Liver (tissue), 9 donors: ENCODE data around the gene TLE1. TPM values are rescaled to one million over a fixed set of nuclear protein-coding genes. Genes with fewer than 3 reads are reported as not detected.

Experiments
- DNase-seq: peaks from one replicate; pipeline ENCODE4 v3.0.0-alpha.2; 2017; ENCODE audit warnings: low spot score
- H3K27ac ChIP-seq, 2 donors: one replicate each; pipeline ENCODE4 v1.7.0; 2013; ENCODE audit warnings: inconsistent platforms in 2 of 2, low read length in 2 of 2, control low read depth in 1 of 2, low read depth in 1 of 2, mild to moderate bottlenecking in 1 of 2
- H3K27me3 ChIP-seq, 4 donors: one replicate each; pipeline versions ENCODE4 v1.6.1 to v1.7.0; 2013; ENCODE audit warnings: low read length in 3 of 4, inconsistent platforms in 1 of 4, mild to moderate bottlenecking in 1 of 4, moderate library complexity in 1 of 4; ENCODE audit not compliant: control insufficient read depth in 4 of 4, insufficient read depth in 4 of 4
- H3K36me3 ChIP-seq, 4 donors: one replicate each; pipeline versions ENCODE4 v1.6.1 to v1.7.0; 2013; ENCODE audit warnings: low read length in 3 of 4, mild to moderate bottlenecking in 3 of 4, low read depth in 1 of 4, moderate library complexity in 1 of 4; ENCODE audit not compliant: control insufficient read depth in 4 of 4, insufficient read depth in 3 of 4
- H3K4me1 ChIP-seq, 4 donors: one replicate each; pipeline versions ENCODE4 v1.6.1 to v1.7.0; 2013; ENCODE audit warnings: low read length in 3 of 4, mild to moderate bottlenecking in 3 of 4, moderate library complexity in 1 of 4; ENCODE audit not compliant: control insufficient read depth in 4 of 4, insufficient read depth in 4 of 4
- H3K4me3 ChIP-seq, 3 donors: one replicate each; pipeline versions ENCODE4 v1.6.1 to v1.7.0; 2013; ENCODE audit warnings: low read length in 3 of 3, control low read depth in 1 of 3, low read depth in 1 of 3, mild to moderate bottlenecking in 1 of 3
- H3K9ac ChIP-seq, 2 donors: one replicate each; pipeline ENCODE4 v1.7.0; 2013; ENCODE audit warnings: low read length in 2 of 2, mild to moderate bottlenecking in 2 of 2, moderate library complexity in 2 of 2, control low read depth in 1 of 2, low read depth in 1 of 2
- H3K9me3 ChIP-seq, 4 donors: one replicate each; pipeline versions ENCODE4 v1.6.1 to v1.7.0; 2013; ENCODE audit warnings: low read length in 3 of 4; ENCODE audit not compliant: control insufficient read depth in 4 of 4
- ATF3 ChIP-seq: IDR thresholded peaks from 2 replicates; pipeline ENCODE4 v1.6.1; 2016; ENCODE audit warnings: antibody characterized with exemption
- CTCF ChIP-seq: fragments of 150-350 bp; IDR thresholded peaks from 2 replicates; pipeline ENCODE4 v1.5.1; 2017; ENCODE audit warnings: improper control_type of control experiment, low read depth, low read length; ENCODE audit not compliant: missing input control
- EGR1 ChIP-seq, 2 donors: IDR thresholded peaks; 2 replicates each; pipeline ENCODE4 v1.6.1; 2016 to 2018; ENCODE audit warnings: antibody characterized with exemption in 2 of 2, low read depth in 2 of 2
- FOXA1 ChIP-seq: IDR thresholded peaks from 2 replicates; pipeline ENCODE4 v1.6.1; 2016; ENCODE audit warnings: antibody characterized with exemption
- FOXA2 ChIP-seq: IDR thresholded peaks from 2 replicates; pipeline ENCODE4 v1.6.1; 2016; ENCODE audit warnings: antibody characterized with exemption
- GABPA ChIP-seq, 2 donors: IDR thresholded peaks in 1 of 2; conservative IDR thresholded peaks in 1 of 2; 2 replicates each; pipeline ENCODE4 v1.6.1; 2016; ENCODE audit warnings: antibody characterized with exemption in 2 of 2, mild to moderate bottlenecking in 1 of 2, moderate library complexity in 1 of 2
- HNF4A ChIP-seq, 2 donors: conservative IDR thresholded peaks; 2 replicates each; pipeline ENCODE4 v1.6.1; 2016; ENCODE audit warnings: antibody characterized with exemption in 2 of 2, mild to moderate bottlenecking in 2 of 2
- HNF4G ChIP-seq: IDR thresholded peaks from 2 replicates; pipeline ENCODE4 v1.6.1; 2016; ENCODE audit warnings: antibody characterized with exemption
- MAX ChIP-seq: IDR thresholded peaks from 2 replicates; pipeline ENCODE4 v1.6.1; 2016; ENCODE audit warnings: antibody characterized with exemption
- NR2F2 ChIP-seq: IDR thresholded peaks from 2 replicates; pipeline ENCODE4 v1.6.1; 2016; ENCODE audit warnings: antibody characterized with exemption
- RAD21 ChIP-seq, 2 donors: IDR thresholded peaks; 2 replicates each; pipeline ENCODE4 v1.6.1; 2016; ENCODE audit warnings: antibody characterized with exemption in 2 of 2, mild to moderate bottlenecking in 2 of 2
- RXRA ChIP-seq, 2 donors: IDR thresholded peaks; 2 replicates each; pipeline ENCODE4 v1.6.1; 2017 to 2018; ENCODE audit warnings: antibody characterized with exemption in 2 of 2, mild to moderate bottlenecking in 1 of 2
- SP1 ChIP-seq: IDR thresholded peaks from 2 replicates; pipeline ENCODE4 v1.6.1; 2018; ENCODE audit warnings: antibody characterized with exemption, mild to moderate bottlenecking
- TAF1 ChIP-seq: conservative IDR thresholded peaks from 2 replicates; pipeline ENCODE4 v1.6.1; 2016; ENCODE audit warnings: antibody characterized with exemption, mild to moderate bottlenecking
- YY1 ChIP-seq: IDR thresholded peaks from 2 replicates; pipeline ENCODE4 v1.6.1; 2016; ENCODE audit warnings: antibody characterized with exemption, mild to moderate bottlenecking
- ZBTB33 ChIP-seq: IDR thresholded peaks from 2 replicates; pipeline ENCODE4 v1.6.1; 2016; ENCODE audit warnings: antibody characterized with exemption
- WGBS: extraction: QIAGEN DNeasy Blood & Tissue Kit; methylation state at CpG from one replicate; pipeline ENCODE4 v1.1.7; 2013; 5-methylcytosine and 5-hydroxymethylcytosine counted together
- polyA plus RNA-seq, 2 donors: library from polyadenylated mRNA; stranded (reverse) in 1 of 2; unstranded in 1 of 2; fragments of 200-250 nt in 1 of 2; fragments of >200 nt in 1 of 2; fragmentation: Nextera tagmentation in 1 of 2; extraction: Ambion mirVana in 1 of 2; gene quantifications; one replicate each; pipeline versions ENCODE4 v1.2.1 to v1.2.3, GENCODE V29; 2013 to 2015
- total RNA-seq, 2 donors: library from RNA; depleted of rRNA; stranded (reverse); fragments of >200 nt; gene quantifications; one replicate each; pipeline ENCODE4 v1.2.3, GENCODE V29; 2014
- donor health status: healthy.
- donor health status: healthy.
- donor health status: healthy.
- donor health status: healthy.
- donor health status: healthy.

TLE1 gene
- total and polyA plus RNA-seq, 4 donors, result 25.2 to 45.4 (median 25.7) TPM

- WGBS, result 79% methylated on average over 14 of the region's 14 CpGs
- DNase-seq, result no peak
These were observed 115.7 kb downstream of the TLE1 start for GRCh38 chr9:81573415-81574321.

GRCh38 chr9:81570083-81570482, 119.3 kb downstream of the TLE1 start:
- no peak for DNase-seq
- peaks cover 0 to 7% (median 3%) of the 10 kb centered on the region in 4 donors for H3K4me1 ChIP-seq
- 94% methylated on average over 4 of the region's 4 CpGs for WGBS
- H3K27me3 ChIP-seq, result no peaks in the 10 kb centered on the region
- H3K36me3 ChIP-seq, result no peaks in the 10 kb centered on the region
- H3K9me3 ChIP-seq, result no peaks in the 10 kb centered on the region
- TF ChIP-seq RXRA (IDR thresholded peaks at IDR 0.05) (no peak), FOXA1 (no peak)
- no peak overlapping the region for H3K9ac ChIP-seq
- H3K4me3 ChIP-seq, result no peak overlapping the region
- H3K27ac ChIP-seq, result no peak overlapping the region

More at GRCh38 chr9:81573415-81574321, 115.7 kb downstream of the TLE1 start:
- no peak for TF ChIP-seq YY1
- TF ChIP-seq HNF4G, result no peak
- no peak for TF ChIP-seq EGR1 (IDR thresholded peaks at IDR 0.05; ENCODE audit: low read depth in 2 of 2)
- TF ChIP-seq FOXA1, result no peak
- TF ChIP-seq FOXA2, result no peak
- TF ChIP-seq SP1, result no peak
- TF ChIP-seq HNF4A (conservative IDR thresholded peaks at IDR 0.05), result no peak
- no peak for TF ChIP-seq CTCF
- TF ChIP-seq GABPA (IDR thresholded peaks at IDR 0.05 in 1 of 2, conservative IDR thresholded peaks at IDR 0.05 in 1 of 2), result no peak
- H3K27me3 ChIP-seq, result no peaks in the 10 kb centered on the region
- no peaks in the 10 kb centered on the region for H3K9me3 ChIP-seq
- no peak overlapping the region for H3K9ac ChIP-seq
- H3K4me1 ChIP-seq, result no peaks in the 10 kb centered on the region
- no peaks in the 10 kb centered on the region for H3K36me3 ChIP-seq
- H3K27ac ChIP-seq, result no peak overlapping the region
- H3K4me3 ChIP-seq, result no peak overlapping the region

GRCh38 chr9:81566074-81566698, 123.2 kb downstream of the TLE1 start:
- Histone ChIP-seq H3K4me3 (no peak overlapping the region), H3K4me1 (peaks cover 8 to 33% (median 24%) of the 10 kb centered on the region in 4 donors), H3K36me3 (no peaks in the 10 kb centered on the region), H3K27me3 (no peaks in the 10 kb centered on the region), H3K9ac (no peak overlapping the region), H3K9me3 (no peaks in the 10 kb centered on the region), H3K27ac (no peak overlapping the region)
- DNase-seq, result no peak
- WGBS, result 96% methylated on average over 5 of the region's 5 CpGs
- TF ChIP-seq HNF4A (conservative IDR thresholded peaks at IDR 0.05), result no peak
- TF ChIP-seq HNF4G, result no peak
- no peak for TF ChIP-seq FOXA1
- TF ChIP-seq NR2F2, result no peak
- TF ChIP-seq ATF3, result no peak
- no peak for TF ChIP-seq SP1
- no peak for TF ChIP-seq RAD21 (IDR thresholded peaks at IDR 0.05)
- TF ChIP-seq MAX, result no peak
- no peak for TF ChIP-seq FOXA2
- no peak for TF ChIP-seq YY1
- TF ChIP-seq TAF1, result no peak
- TF ChIP-seq CTCF, result no peak
- no peak for TF ChIP-seq RXRA (IDR thresholded peaks at IDR 0.05)
- no peak for TF ChIP-seq ZBTB33
